ENCODE measurements around the gene NUDT17.

NUDT17 gene

DNA sequence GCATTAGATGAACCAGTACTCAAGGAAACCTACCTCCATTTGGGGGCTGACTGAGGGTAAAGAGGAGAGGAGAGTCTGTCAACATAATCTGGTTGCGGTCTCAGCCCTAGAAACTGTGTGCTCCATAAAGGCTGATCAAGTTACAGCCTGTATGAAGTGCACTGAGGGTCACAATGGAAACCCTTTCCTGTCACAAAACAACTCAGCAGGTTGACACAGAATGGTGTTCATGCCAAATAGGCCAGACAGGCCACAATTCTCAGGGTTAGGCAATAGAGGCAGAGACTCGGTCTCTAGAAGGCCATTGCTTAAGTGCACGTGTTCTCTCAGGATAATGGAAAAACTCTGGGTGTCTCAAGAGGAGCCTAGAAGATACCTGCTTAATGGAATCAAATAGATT, 44.3 kb downstream of the NUDT17 start:
- intact Hi-C loops (cut with micrococcal nuclease) = no loop called here
- Mint-ChIP-seq H3K9me3 (no peaks in the 10 kb centered on the region), H3K4me1 (ENCODE audit: low read depth) (peaks cover 9% of the 10 kb centered on the region)

DNA sequence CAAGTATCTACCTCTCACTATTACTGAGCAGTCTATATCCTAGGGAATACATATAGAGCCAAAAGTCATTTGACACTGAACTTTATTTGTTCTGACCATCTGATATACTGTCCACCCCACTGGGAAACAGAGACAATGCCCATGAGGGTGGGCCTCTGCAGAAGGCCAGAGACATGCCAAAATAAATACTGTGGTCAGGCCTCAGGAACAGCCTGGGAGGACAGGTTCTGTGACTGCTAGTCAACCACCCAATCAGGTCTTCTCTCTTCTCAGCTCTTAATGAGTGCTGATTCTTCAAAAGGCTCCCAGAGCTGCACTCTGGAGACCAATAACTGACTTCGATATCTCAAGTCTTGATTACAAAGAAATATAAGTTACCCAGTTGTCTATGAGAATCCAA, 45.7 kb downstream of the NUDT17 start:
- H3K4me1 Mint-ChIP-seq (ENCODE audit: low read depth) = no peaks in the 10 kb centered on the region
- H3K9me3 Mint-ChIP-seq = no peaks in the 10 kb centered on the region
- intact Hi-C loops (cut with micrococcal nuclease) = loop anchor here (1.0 kb wide), 1 partner anchor 122 kb away; no protein-coding TSS in a partner anchor
- H3K27ac Mint-ChIP-seq = no peak overlapping the region
- no peaks in the 10 kb centered on the region for H3K36me3 Mint-ChIP-seq (ENCODE audit: low read depth)
- H3K4me3 Mint-ChIP-seq = no peak overlapping the region
- peaks cover 3% of the 10 kb centered on the region for H3K27me3 Mint-ChIP-seq

More for the DNA sequence above, 44.3 kb downstream of the NUDT17 start:
- H3K27ac Mint-ChIP-seq = no peak overlapping the region
- H3K27me3 Mint-ChIP-seq = peaks cover 12% of the 10 kb centered on the region
- no peak overlapping the region for H3K4me3 Mint-ChIP-seq
- no peaks in the 10 kb centered on the region for H3K36me3 Mint-ChIP-seq (ENCODE audit: low read depth)

GRCh38 chr1:145891587-145892485, 46.4 kb downstream of the NUDT17 start:
- Mint-ChIP-seq H3K27ac (no peak overlapping the region), H3K9me3 (no peaks in the 10 kb centered on the region), H3K27me3 (peaks cover 2% of the 10 kb centered on the region), H3K4me3 (no peak overlapping the region), H3K4me1 (ENCODE audit: low read depth) (no peaks in the 10 kb centered on the region), H3K36me3 (ENCODE audit: low read depth) (no peaks in the 10 kb centered on the region)
- intact Hi-C loops (cut with micrococcal nuclease) = loop anchor here (1.0 kb wide), 1 partner anchor 121 kb away; no protein-coding TSS in a partner anchor

DNA sequence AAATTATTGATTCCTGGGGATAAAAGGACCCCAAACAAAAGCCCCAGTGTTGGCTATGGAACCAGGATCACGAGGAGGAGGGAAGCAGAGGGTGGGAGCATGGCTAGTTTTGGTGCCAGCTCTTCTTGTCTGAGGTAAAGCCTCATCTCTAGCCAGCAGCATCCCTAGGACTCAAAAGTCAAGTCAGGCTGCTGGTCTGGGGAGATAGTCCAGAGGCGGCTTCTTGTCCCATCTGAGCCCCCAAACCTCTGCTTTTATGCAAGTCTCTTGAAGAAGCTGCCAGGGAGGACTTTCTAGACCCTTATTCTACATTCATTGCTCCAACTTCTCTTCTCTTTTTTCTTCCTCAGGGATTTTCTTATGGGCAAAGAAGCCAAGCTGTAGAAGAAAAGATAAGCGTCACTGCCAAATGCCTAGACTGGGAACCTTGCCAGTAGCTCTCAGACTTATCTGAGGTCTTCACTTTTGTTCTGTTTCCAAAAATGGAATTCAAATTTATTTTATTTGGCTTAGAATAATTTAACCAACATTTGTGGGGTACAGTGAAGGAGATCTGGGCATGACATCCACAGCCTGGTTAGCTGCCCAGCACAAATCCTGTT, 47.2 kb downstream of the NUDT17 start:
- intact Hi-C loops (cut with micrococcal nuclease) = no loop called here
- Mint-ChIP-seq H3K9me3 (no peaks in the 10 kb centered on the region), H3K27me3 (no peaks in the 10 kb centered on the region), H3K36me3 (ENCODE audit: low read depth) (no peaks in the 10 kb centered on the region), H3K4me1 (ENCODE audit: low read depth) (no peaks in the 10 kb centered on the region), H3K4me3 (no peak overlapping the region), H3K27ac (no peak overlapping the region)

- intact Hi-C loops (cut with micrococcal nuclease) = no loop called here
- H3K9me3 Mint-ChIP-seq = no peaks in the 10 kb centered on the region
- no peaks in the 10 kb centered on the region for H3K4me1 Mint-ChIP-seq (ENCODE audit: low read depth)
- H3K36me3 Mint-ChIP-seq (ENCODE audit: low read depth) = no peaks in the 10 kb centered on the region
- no peak overlapping the region for H3K4me3 Mint-ChIP-seq
- H3K27me3 Mint-ChIP-seq = no peaks in the 10 kb centered on the region
- H3K27ac Mint-ChIP-seq = no peak overlapping the region
These were observed 48.1 kb downstream of the NUDT17 start for GRCh38 chr1:145893306-145894055.

DNA sequence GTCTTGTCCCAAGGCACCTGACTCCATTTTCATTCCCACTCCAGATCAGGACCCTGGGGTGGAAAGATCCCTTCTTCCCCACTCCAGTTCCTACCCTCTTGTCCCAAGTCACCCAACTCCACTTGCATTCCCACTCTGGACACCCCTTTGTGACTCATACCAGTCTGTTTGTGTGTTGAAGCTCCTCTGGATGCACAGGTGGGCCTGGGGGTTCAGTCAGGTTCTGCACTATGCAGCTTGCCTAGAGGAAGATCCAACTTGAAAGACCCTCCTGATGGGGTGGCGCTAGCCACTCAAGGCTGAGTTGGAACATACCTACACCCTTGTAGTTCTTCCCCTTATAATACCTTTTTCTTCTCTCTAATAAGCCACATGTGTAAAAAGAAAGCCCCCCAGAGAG, 50.0 kb downstream of the NUDT17 start:
- H3K4me3 Mint-ChIP-seq = no peak overlapping the region

GRCh38 chr1:145897969-145898368, 52.5 kb downstream of the NUDT17 start:
- Mint-ChIP-seq H3K36me3 (ENCODE audit: low read depth) (no peaks in the 10 kb centered on the region), H3K9me3 (no peaks in the 10 kb centered on the region), H3K27me3 (no peaks in the 10 kb centered on the region), H3K27ac (no peak overlapping the region), H3K4me3 (no peak overlapping the region), H3K4me1 (ENCODE audit: low read depth) (no peaks in the 10 kb centered on the region)
- intact Hi-C loops (cut with micrococcal nuclease) = no loop called here

More for the DNA sequence above, 50.0 kb downstream of the NUDT17 start:
- intact Hi-C loops (cut with micrococcal nuclease) = no loop called here
- Mint-ChIP-seq H3K4me1 (ENCODE audit: low read depth) (no peaks in the 10 kb centered on the region), H3K27me3 (no peaks in the 10 kb centered on the region), H3K9me3 (no peaks in the 10 kb centered on the region), H3K27ac (no peak overlapping the region), H3K36me3 (ENCODE audit: low read depth) (no peaks in the 10 kb centered on the region)

All from dendritic cell treated with granulocyte-macrophage colony-stimulating factor and Interleukin-4, amounts not matched to agents 40 ng/mL and 50 ng/mL, for 4 days (primary cell).